Stimulated activated CD8-positive, alpha-beta memory T cell treated with anti-CD3 and anti-CD28 coated beads, Interleukin-2, amount 100 ng/mL, for 1 hour (primary cell): ENCODE results near the gene TNFRSF9.
A peak's percentile ranks its signal among the peaks of the same experiment; 100 is the strongest.
"Not testable (repeated sequence)": the region's sequence is repeated elsewhere in the genome, so short reads cannot be mapped to it uniquely, and the experiment has no call there.

ENCODE experiments used
- DNase-seq, 2 donors: peaks; one replicate each; pipeline ENCODE4 v3.0.0-alpha.2; 2020; ENCODE audit warnings: low read depth in 2 of 2

The TNFRSF9 gene

GRCh38 chr1:7940745-7941436 is at the start of gene TNFRSF9:
Gene TNFRSF9 (minus strand): TSS chr1:7940839. CDS start chr1:7939994, 845 bp downstream.
- peak; percentile 37 to 56 for DNase-seq

GRCh38 chr1:7989762-7990428 is 49.3 kb upstream of the TNFRSF9 start:
- DNase-seq = no peak

DNA sequence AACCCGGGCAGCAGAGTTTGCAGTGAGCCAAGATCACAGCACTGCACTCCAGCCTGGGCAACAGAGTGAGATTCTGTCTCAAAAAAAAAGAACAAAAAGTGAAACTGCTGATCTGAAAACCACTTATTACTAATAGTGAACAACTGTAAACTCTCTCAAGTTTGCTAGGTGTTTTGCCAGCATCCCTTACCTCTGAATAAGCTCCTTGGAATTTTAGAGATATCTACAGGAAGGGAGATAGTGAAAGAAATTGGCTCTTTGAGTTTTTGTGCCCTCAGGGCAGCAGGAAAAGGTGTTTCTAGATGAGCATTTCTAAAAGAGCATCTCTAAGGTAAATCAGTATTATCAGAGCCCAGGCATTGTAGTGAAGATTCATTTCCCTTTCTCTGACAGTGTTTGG is 47.9 kb upstream of the TNFRSF9 start:
- no peak for DNase-seq

- no peak for DNase-seq
These were observed 46.9 kb upstream of the TNFRSF9 start for GRCh38 chr1:7987528-7987927.

DNA sequence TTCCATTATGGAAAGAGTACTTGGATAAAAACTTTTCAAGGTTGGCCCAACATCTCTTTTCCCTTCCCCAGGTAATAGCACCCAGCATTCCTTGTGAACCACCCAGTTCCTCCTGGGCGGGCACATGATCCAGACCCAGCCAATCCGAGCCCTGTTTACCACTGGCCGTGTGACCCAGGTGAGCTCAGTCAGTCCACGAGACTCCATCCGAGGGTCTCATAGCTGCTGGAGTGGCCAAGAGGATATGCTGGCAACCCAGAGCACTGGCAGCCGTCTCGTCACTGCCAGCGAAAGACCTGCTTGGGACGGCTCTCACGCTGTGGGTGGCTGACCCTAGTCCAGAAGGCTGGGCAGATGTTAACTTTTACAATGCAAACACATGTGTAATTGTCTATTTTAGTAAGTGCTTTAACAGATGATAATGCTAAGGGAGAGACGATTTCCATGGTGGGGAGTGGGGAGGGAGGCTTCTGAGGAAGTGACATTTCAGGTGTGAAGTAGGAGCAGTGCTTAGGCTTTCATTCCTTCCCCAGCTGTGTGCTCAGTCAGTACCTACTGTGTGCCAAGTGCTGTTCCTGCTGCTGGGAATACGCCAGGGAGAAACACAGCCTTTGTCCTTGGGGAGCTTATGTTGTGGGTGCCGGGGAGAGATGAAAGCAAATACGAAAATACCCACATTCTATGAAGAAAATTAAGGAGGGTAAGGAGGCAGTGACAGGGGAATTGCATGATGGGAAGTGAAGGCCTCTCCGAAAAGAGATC is 45.4 kb upstream of the TNFRSF9 start:
- no peak for DNase-seq

DNA sequence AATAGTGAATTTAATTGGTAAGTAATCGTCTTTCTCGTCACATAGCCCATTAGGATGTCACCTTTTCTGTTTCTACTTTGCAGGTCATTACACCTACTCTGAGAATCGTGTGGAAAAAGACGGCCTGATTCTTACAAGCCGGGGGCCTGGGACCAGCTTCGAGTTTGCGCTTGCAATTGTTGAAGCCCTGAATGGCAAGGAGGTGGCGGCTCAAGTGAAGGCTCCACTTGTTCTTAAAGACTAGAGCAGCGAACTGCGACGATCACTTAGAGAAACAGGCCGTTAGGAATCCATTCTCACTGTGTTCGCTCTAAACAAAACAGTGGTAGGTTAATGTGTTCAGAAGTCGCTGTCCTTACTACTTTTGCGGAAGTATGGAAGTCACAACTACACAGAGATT is 44.2 kb upstream of the TNFRSF9 start:
- no peak for DNase-seq

DNA sequence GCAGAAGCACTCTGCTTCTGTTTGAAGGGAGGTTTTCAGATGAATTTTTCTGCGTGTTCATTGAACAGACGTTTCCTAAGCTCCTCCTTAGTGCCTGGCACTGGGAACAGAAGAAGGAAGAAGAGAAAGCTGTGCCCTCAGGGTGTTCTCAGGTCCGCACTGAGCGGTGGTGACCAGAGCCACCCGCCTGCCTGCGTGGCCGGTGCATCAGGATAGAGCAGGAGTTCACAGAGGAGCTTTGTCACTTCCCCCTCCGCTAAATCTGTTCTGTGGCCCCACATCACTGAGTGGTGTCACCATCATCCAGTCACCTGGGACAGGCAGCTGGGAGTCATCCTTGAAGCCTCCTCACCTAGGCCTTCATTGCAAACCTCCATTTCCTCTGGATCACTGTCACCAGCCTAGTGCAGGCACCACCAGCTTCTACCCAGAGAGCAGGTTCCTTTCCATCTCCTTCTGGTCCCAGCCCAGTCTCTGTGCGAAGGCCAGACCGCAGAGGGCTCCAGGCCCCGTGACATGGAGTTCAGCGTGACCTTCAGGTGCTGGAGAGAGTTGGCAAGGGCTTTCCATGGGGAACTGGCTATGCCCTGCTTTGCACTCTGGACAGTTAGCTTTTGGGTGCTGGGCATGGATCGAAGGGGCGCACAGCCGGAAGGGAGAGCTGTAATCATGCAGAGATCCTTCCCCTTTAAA is 42.6 kb upstream of the TNFRSF9 start:
- DNase-seq = no peak

- no peak for DNase-seq
These were observed 40.3 kb upstream of the TNFRSF9 start for GRCh38 chr1:7980984-7981383.

DNA sequence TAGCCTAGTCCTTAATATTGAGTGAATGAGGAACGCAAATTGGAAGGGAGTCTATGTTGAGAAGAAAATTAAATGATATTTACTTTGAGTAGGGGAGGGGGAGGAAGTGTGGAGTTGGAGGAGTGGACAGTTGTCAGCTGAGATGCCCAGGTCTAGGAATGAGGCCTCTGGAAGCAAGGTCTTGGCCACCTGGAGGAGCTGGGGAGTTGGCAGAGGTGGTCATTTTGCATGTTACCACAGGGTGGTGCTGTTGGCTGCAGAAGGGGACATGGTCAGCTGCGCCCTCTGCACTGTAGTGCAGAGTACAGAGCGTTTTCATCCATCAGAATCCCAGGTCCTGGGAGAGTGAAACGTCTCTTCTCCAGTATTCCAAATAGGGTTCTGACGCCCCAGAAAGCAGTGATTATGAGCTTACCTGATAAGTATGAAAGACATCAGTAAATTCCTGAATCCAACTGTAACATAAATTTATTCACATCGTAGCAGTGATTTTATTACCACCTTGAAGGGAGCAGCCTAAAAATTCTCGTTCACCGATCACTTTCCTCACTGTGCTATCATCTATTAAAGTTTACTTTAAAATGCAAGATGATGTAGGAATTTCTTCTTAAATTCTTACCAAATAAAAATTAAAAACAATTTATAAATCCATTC is 34.7 kb upstream of the TNFRSF9 start:
- DNase-seq = no peak

DNA sequence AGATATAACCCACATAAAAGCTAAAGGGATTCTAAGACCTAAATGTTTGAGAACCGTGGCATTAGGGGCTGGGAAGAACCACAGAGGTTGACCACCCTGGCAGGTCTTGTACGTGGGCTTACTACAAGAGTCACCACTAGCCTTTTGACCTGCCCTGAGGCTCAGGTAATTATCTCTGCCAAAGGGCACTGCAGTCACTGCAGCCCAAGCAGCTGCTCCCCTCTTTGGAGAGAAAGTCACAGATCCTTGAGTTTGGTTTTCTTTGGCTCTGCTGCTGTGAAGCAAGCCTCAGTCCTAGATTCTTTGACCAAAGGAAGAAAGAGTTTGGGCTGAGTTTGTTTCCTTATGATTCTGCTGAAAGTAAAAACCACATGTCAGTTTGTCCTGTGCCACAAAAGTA is 32.4 kb upstream of the TNFRSF9 start:
- no peak for DNase-seq

GRCh38 chr1:7972285-7972684 is 31.6 kb upstream of the TNFRSF9 start:
- DNase-seq = no peak

GRCh38 chr1:7971024-7971423 is 30.4 kb upstream of the TNFRSF9 start:
- DNase-seq = no peak

- DNase-seq = no peak
These were observed 29.6 kb upstream of the TNFRSF9 start for GRCh38 chr1:7970246-7970645.

GRCh38 chr1:7967651-7968050 is 27.0 kb upstream of the TNFRSF9 start:
- DNase-seq = no peak

DNA sequence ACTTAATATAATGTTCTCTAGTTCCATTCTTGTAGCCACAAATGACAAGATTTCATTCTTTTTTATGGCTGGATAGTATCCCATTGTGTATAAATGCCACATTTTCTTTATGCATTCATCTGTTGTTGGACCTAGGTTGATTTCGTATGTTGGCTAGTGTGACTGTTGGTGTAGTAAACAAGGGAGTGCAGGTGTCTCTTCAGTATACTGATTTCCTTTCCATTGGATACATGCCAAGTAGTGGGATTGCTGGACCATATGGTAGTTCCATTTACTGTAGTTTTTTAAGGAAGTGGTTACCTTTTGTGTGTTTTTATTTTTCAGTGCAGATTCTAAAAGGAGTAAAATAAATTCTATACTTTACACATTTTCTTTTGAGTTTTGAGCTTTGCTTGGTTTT is 26.6 kb upstream of the TNFRSF9 start:
- no peak for DNase-seq

- DNase-seq = no peak
These were observed 23.8 kb upstream of the TNFRSF9 start for GRCh38 chr1:7964476-7964875.

GRCh38 chr1:7963841-7964240 is 23.2 kb upstream of the TNFRSF9 start:
- not testable (repeated sequence) for DNase-seq

DNA sequence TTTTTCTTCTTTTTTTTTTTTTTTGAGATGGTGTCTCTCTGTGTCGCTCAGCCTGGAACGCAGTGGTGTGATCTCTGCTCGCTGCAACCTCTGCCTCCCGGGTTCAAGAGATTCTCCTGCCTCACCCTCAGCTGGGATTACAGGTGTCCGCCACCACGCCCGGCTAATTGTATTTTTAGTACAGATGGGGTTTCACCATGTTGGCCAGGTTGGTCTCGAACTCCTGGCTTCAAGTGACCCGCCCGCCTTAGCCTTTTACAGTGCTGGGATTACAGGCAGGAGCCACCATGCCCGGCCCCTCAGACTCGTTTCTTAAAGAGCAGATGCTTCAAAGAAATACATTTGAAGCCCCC is 22.7 kb upstream of the TNFRSF9 start:
- not testable (repeated sequence) for DNase-seq

DNA sequence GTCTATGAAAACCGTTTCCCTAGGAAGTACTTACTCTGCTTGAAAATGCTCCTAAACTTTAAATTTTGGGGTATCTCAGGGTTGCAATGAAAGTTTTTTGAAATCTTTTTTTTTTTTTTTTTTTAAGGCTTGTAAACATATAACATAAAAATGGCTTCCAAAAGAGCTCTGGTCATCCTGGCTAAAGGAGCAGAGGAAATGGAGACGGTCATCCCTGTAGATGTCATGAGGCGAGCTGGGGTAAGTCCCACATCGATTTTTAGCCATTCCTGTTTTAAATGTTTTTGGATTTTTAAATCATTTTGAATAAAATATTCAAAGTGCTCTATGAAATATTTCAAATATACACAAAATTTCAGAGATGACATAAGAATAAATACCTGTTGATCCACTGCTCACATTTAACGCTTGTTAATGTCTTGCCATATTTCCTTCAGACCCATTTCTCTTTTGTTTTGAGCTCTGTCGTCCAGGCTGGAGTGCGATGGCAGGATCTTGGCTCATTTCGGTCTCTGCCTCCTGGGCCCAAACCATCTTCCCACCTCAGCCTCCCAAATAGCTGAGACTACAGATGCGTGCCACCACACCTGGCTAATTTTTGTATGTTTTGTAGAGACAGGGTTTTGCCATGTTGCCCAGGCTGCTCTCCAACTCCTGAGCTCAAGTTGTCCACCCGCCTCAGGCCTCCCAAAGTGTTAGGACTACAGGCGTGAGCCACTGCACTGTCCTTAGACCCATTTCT is 22.2 kb upstream of the TNFRSF9 start:
- DNase-seq = no peak

DNA sequence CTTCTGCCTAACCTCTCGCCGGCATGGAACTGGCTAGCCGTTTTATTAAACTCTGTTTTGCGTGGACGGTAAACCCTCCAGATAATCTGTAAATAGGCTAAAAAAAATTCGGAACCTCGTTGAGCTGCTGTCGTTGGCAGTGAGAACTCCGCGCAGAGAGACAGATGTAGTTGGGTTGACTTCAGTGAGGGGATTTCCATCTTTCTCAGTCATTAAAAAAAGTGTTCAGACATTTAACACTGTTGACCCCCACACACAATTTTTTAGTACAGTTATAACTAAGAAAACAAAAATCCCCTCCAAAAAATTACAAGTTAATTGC is 21.3 kb upstream of the TNFRSF9 start:
- DNase-seq = no peak
